Stimulated activated CD4-positive, alpha-beta T cell treated with anti-CD3 and anti-CD28 coated beads, Interleukin-1b, Interleukin-23, amount 100 ng/mL, for 4 hours (primary cell): ENCODE measurements around the gene OR2Y1.
"Not testable (repeated sequence)": the region's sequence is repeated elsewhere in the genome, so short reads cannot be mapped to it uniquely, and the experiment has no call there.

Source experiments
- DNase-seq, 2 donors: peaks; one replicate each; pipeline ENCODE4 v3.0.0-alpha.2; 2020; ENCODE audit warnings: low read depth in 2 of 2

OR2Y1 gene

GRCh38 chr5:180739271-180739670 lies 587 bp downstream of the OR2Y1 start:
- no peak for DNase-seq

DNA sequence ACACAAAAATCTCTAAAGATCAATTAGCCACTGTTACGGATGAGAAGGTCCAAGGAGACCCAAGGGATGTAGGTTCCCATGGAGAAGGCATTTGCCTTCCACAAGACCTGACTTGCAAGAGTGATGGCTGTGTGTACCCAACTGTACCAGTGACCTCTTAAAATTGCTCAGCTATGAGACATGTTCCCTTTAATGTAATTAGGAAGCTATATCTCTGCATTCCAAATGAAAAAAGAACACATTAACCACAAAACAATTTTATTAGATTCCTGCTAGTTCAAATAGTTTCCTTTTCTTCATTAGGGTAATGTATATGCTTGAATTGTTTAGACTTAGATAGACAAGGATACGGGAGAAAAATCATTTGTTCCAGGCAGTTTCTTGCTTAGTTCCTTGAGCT lies 3.3 kb downstream of the OR2Y1 start:
- DNase-seq: no peak

- no peak for DNase-seq
Observed at GRCh38 chr5:180724944-180725343, 14.9 kb downstream of the OR2Y1 start.

- no peak for DNase-seq
Observed at GRCh38 chr5:180723936-180724335, 15.9 kb downstream of the OR2Y1 start.

- DNase-seq: no peak
Observed at GRCh38 chr5:180720486-180720885, 19.4 kb downstream of the OR2Y1 start.

- no peak for DNase-seq
Observed at GRCh38 chr5:180719781-180720180, 20.1 kb downstream of the OR2Y1 start.

- DNase-seq: peak; percentile 2 to 20
Observed at GRCh38 chr5:180718810-180719453, 20.9 kb downstream of the OR2Y1 start.

DNA sequence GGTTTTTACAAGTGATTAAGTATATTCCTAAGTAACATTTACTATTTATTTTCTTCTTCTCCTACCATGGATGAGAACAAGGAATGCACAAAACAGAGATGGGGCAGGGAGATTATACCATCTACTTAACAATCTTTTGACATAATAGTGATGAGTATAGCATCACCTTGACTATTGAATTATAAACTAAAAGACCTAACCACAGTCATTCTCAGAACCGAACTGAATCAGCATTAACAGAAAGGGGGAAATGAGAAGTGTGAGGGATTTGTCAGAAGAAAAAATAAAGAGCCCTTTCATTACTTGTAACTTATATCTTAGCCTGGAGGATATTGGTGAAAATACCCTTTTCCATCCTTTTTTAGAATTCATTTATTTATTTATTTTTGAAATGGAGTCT lies 21.9 kb downstream of the OR2Y1 start:
- no peak for DNase-seq

GRCh38 chr5:180704362-180704761 lies 35.5 kb downstream of the OR2Y1 start:
- no peak for DNase-seq

DNA sequence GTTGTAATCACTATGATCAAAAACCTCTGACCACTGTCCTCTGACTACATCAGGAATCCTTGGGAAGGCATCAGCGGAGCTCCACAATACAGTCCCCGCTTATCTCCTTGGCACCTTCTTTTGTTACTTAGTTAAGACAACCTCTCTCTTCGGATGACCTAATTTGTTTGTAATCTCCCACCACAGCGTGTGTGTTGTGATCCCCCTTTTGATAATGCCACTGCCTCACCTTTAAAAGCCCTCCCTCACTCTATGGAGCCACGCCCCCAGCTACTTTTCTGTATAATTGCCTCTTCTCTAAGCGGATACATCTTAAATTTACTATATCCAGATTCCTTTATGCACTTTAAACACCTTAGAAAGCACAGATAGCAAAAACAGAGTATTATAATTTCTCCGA lies 35.9 kb downstream of the OR2Y1 start:
- DNase-seq: no peak

DNA sequence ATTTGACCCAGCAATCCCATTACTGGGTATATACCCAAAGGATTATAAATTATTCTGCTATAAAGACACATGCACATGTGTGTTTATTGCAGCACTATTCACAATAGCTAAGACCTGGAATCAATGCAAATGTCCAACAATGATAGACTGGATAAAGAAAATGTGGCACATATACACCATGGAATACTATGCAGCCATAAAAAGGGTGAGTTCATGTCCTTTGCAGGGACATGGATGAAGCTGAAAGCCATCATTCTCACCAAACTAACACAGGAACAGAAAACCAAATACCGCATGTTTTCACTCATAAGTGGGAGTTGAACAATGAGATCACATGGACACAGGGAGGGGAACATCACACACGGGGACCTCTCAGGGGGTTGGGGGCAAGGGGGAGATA lies 36.5 kb downstream of the OR2Y1 start:
- not testable (repeated sequence) for DNase-seq

DNA sequence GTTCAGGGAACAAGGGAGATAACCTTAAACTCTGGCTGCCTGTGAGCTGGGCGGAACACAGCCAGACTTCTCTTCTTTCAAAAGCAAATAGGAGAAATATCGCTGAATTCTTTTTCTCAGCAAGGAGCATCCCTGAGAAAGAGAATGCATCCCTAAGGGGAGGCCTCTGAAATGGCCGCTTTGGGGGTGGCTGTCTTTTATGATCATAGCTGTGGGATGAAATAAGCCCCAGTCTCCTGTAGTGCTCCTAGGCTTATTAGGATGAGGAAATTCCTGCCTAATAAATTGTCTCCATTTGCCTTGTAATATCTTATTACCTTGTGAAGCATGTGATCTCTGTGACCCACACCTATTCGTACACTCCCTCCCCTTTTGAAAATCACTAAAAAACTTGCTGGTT lies 39.4 kb downstream of the OR2Y1 start:
- DNase-seq: not testable (repeated sequence)

GRCh38 chr5:180699042-180699441 lies 40.8 kb downstream of the OR2Y1 start:
- DNase-seq: no peak

GRCh38 chr5:180696116-180696515 lies 43.7 kb downstream of the OR2Y1 start:
- DNase-seq: no peak

DNA sequence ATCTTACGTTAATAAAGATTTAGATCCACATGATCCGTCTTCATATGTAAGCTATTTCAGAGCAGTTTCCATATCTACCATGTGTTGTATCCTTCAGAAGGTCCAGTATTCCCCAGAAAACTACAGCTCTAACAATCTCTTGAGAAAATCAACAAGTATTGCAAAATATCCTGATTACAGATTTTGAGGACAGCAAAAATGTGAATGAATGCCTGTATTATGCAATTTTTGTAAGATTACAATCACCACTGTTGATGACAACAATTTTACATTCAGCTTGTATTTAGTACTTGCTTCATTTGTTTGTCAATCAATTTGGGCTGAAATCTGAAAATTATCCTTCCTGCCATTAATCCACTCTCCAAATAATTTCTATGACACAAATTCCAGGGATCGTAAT lies 47.4 kb downstream of the OR2Y1 start:
- no peak for DNase-seq

DNA sequence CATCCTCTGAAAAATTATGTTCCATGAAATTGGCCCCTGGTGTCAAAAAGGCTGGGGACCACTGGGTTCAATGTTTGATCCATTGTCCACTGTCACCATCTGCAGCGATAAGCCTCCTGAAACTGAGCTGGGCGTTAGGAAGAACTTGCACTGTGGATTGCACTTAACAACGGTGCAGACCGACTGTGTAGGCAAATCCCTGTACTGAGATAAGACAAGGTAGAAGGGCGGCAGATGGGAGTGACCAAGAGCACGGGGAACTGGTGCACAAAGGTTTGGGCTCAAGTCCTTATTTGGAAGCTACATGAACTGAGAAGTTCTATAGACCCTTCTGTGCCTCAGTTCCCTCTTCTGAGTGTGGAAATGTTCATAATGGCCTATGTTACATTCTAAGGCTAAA lies 48.8 kb downstream of the OR2Y1 start:
- no peak for DNase-seq

DNA sequence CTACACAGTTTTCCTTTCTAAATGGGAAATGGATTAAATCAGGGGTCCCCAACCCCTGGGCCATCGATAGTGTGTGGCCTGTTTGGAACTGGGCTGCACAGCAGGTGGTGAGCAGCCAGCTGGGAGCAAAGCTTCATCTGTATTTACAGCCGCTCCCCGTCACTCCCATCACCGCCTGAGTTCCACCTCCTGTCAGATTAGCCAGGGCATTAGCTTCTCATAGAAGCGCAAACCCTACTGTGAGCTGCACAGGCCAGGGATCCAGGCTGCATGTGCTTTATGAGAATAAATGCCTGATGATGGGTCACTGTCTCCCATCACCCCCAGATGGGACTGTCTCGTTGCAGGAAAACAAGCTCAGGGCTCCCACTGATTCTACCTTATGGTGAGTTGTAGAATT lies 49.3 kb downstream of the OR2Y1 start:
- DNase-seq: no peak

DNA sequence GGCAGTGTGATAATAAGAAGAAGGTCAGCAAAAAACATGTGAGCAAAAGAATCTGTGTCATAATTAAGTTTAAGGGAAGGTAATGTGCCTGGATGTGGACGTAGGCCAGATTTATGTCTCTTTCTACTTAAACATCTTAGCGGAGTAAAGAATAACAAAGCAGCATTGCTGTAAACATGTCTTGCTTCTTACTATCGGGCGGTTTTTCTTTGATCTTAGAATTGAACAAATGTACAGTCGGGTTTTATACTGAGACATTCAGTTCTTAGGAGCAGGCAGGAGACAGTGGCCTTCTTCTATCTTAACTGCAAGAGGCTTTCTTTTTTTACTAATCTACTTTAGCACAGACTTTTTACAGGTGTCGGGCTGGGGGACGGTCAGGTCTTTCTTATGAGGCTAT lies 50.1 kb downstream of the OR2Y1 start:
- no peak for DNase-seq
